GM21619 (cell line): ENCODE data around the gene C6orf132.

Experiments
- ATAC-seq: cut with Tn5 transposase; IDR thresholded peaks from one replicate; pipeline ENCODE4 v1.9.1; 2021; ENCODE audit not compliant: unreplicated experiment

Gene C6orf132

GRCh38 chr6:42105709-42106108 is 36.7 kb downstream of the C6orf132 start:
- no peak for ATAC-seq

- ATAC-seq: no peak
These were observed 37.2 kb downstream of the C6orf132 start for GRCh38 chr6:42105156-42105648.

DNA sequence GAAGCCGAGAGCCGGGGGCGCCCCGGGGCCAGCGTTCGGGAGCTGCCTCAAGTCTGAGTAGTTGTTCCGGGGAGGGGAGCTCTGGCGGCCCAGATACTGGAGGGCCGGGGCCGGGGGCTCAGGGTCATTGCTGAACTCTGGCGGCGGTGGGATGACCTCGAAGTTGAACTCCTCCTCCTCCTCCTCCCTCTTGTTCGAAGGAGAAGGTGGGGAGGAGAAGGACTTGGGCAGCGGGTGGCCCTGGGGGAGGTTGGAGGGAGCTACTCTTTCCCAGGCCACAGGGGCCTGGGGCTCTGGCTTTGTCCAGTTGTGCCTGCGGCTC is 37.7 kb downstream of the C6orf132 start:
- no peak for ATAC-seq

DNA sequence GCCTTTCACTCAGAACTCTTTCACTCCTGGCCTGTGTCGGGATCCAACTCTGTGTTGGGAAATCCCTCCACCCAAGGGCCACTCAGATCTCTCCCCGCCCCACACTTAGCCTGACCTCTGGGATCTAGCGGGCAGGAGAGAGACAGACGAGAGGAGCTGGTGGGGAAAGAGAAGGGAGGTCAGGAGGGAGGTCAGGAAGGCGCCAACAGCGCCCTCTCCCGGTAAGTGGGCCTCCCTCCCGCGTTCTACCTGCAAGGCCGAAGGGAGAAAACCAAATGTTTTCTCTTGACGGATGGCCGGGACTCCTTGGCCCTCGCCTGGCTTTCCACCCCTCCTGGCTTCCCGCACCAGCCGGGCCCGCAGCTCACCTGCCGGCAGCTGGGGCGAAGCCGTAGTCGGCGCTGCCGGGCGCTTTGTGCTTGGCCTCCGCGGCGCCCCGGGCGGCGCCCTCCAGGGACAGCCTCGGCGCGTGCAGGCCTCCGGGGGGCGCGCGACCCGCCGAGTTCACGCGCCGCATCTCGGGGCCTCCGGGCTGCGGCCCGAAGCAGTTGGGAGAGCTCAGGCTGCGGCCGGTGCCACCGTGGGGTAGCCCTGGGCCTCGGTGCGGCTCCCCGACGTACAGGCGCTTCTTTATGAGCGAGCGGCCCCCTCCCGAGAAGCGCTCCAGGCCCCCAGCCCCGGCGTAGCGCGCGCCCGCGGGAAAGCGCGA is 38.2 kb downstream of the C6orf132 start:
- ATAC-seq: no peak

GRCh38 chr6:42103753-42104094 is 38.7 kb downstream of the C6orf132 start:
- ATAC-seq: no peak

DNA sequence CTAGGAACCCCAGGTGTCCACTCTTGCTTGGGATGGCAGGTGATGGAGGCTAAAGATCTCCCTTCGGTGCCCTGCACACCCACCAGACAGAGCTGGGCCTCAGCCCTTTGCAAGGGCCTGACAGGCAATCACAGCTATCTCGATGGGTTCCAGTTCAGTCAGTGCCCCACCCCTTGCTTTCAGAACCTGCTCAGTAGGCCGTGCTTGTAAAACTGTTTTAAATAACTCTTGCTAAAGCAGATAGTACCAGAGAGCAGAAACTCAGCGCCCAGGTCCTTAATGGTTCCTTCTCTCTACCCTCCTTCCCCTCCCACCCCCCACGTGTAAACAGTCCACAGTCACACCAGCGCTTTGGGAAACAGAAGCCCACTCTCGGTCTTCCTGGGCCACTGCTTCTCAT is 39.2 kb downstream of the C6orf132 start:
- ATAC-seq: no peak

GRCh38 chr6:42101186-42101657 is 41.2 kb downstream of the C6orf132 start:
- no peak for ATAC-seq

DNA sequence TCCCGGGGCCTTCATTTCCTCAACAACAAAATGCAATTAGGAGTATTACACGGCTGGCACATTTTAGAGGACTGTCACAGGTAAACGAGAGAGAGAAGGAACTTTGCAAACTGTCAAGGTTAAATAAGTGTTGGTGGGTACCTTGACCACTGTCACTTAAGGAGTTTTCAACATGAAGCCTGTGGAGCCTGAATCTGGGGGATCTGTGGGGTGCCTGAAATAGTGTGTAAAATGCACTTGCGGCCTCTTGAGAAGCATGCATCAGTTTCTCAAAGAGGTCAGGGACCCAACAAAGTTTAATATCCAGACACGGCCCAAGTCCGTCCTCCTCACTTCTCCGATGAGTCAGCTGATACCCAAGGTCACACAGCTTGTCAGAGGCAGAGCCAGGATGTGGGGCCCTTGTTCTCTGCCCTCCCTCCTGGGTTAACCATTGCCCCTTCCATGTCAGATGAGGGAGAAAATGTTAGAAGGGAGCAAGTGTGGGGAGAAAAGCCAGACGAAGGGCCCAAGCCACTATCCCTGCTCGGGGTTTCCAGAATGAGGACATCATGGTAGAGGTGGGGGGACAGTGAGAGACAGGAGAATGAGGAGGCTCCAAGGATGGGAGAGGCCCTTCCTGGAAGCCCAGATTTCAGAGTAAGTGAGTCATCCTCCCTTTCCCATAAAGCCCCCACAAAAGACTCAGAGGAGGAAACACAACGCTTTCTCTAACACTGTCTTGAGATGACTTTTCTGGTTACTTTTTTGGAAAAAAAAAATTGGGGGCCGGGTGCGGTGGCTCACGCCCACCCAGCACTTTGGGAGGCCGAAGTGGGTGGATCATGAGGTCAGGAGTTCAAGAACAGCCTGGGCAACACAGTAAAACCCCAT is 42.2 kb downstream of the C6orf132 start:
- no peak for ATAC-seq

GRCh38 chr6:42099340-42100028 is 42.9 kb downstream of the C6orf132 start:
- ATAC-seq: no peak

GRCh38 chr6:42095776-42096541 is 46.5 kb downstream of the C6orf132 start:
- no peak for ATAC-seq

- ATAC-seq: no peak
These were observed 47.3 kb downstream of the C6orf132 start for GRCh38 chr6:42095094-42095493.

DNA sequence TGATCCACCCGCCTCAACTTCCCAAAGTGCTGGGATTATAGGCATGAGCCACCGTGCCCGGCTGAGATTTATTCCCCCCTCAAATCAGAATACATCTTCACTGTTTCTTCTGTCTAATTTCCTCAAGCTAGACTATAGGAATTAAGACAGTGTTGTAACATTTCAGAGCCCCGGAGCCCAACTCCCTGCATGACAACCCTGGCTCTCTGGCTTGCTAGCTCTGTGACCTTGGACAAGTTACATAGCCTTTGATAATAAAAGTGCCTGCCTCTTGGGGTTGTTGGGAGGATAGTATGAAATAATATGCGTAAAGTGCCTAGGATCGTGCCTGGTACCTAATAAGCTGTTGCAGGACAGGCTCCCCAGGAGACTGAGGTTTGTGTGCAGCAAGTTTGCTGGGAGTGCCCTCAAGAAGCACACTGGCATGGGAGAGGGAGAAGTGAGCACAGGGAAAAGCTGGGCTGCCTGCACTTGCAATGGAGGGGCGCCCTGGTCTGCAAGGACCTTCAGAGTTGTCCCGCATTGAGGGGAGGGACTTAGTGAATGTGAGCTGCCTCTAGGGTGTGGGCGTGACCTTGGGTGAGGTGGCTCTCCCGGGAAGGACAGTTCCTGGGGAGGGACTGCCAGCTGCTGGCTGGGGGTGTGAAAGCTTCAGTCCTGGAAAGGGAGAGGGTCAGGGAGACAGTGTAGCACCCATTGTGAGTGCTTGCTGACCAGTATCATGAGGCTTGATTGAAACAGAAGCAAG is 48.7 kb downstream of the C6orf132 start:
- no peak for ATAC-seq

DNA sequence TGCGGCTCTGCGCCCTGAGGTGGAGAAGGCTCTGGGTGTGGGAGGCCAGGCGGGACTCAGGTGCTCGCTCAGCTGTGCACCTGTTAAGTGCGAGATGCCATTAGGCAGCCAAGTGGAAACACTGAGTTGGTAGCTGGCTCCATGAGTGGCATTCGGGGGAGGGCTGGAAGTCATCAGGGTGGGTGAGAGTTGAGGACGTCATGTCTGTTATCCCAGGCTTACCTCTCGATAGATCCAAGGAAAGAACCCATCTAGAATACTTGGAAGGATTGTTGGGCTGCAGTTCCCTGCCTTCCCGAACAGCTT is 50.7 kb downstream of the C6orf132 start:
- ATAC-seq: no peak

- no peak for ATAC-seq
These were observed 51.4 kb downstream of the C6orf132 start for GRCh38 chr6:42090819-42091717.

DNA sequence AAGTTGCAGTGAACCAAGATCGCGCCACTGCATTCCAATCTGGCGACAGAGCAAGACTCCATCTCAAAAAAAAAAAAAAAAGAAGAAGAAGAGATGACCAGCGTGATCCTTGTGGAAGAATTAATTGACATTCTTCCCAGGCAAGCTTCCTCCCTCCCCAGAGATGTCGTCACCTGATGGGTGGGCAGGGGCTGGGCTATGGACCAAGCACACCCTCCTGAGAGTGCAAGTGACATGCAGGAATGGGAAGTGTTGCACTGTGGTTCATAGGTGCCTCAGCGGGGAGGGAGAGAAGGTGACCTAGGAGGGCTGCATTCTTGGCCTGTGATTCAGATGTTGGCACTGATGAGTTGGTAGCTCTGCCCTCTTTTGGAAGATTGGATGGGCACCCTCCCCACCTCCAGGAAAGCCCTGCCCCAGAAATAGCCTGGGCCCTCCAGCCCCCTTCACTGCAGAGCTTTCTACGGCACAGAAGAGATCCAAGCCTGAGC is 54.3 kb downstream of the C6orf132 start:
- ATAC-seq: no peak

- no peak for ATAC-seq
These were observed 56.1 kb downstream of the C6orf132 start for GRCh38 chr6:42086046-42087035.

- no peak for ATAC-seq
These were observed 57.5 kb downstream of the C6orf132 start for GRCh38 chr6:42084889-42085288.

GRCh38 chr6:42083530-42083929 is 58.9 kb downstream of the C6orf132 start:
- ATAC-seq: no peak
